ENCODE measurements around the gene ZNF683. TPM values are rescaled to one million over a fixed set of nuclear protein-coding genes. Genes with fewer than 3 reads are reported as not detected.
"Not testable (repeated sequence)": the region's sequence is repeated elsewhere in the genome, so short reads cannot be mapped to it uniquely, and the experiment has no call there.

ZNF683 gene
- total RNA-seq, 3 donors from 2014 or later, result 0.48 to 0.59 TPM; not detected in 1

- H3K9me3 ChIP-seq, result no peaks in the 10 kb centered on the region
- intact Hi-C loops (cut with DNase I; ENCODE audit: low total_unique reads), result no loop called here
- no peak overlapping the region for H3K27ac ChIP-seq
- TF ChIP-seq POLR2AphosphoS5 (IDR thresholded peaks at IDR 0.05), result no peak
- TF ChIP-seq CTCF (IDR thresholded peaks at IDR 0.05), result no peak
- no peak for TF ChIP-seq POLR2A (IDR thresholded peaks at IDR 0.05)
- H3K4me3 ChIP-seq, result no peak overlapping the region
- H3K27me3 ChIP-seq, result no peaks in the 10 kb centered on the region
- DNase-seq (ENCODE audit: low spot score in 2 of 2), result no peak
- H3K4me1 ChIP-seq, result no peaks in the 10 kb centered on the region
- H3K36me3 ChIP-seq, result no peaks in the 10 kb centered on the region
These were observed 3.5 kb upstream of the ZNF683 start for GRCh38 chr1:26376050-26376449.

- H3K27me3 ChIP-seq, result no peaks in the 10 kb centered on the region
- TF ChIP-seq CTCF (IDR thresholded peaks at IDR 0.05), result no peak
- no peak for TF ChIP-seq POLR2AphosphoS5 (IDR thresholded peaks at IDR 0.05)
- no peak for TF ChIP-seq POLR2A (IDR thresholded peaks at IDR 0.05)
- H3K36me3 ChIP-seq, result no peaks in the 10 kb centered on the region
- intact Hi-C loops (cut with DNase I; ENCODE audit: low total_unique reads), result no loop called here
- no peak overlapping the region for H3K4me3 ChIP-seq
- H3K27ac ChIP-seq, result no peak overlapping the region
- no peaks in the 10 kb centered on the region for H3K4me1 ChIP-seq
- no peak for DNase-seq (ENCODE audit: low spot score in 2 of 2)
- no peaks in the 10 kb centered on the region for H3K9me3 ChIP-seq
These were observed 2.5 kb upstream of the ZNF683 start for GRCh38 chr1:26375081-26375480.

- H3K36me3 ChIP-seq; H3K27ac ChIP-seq; H3K4me1 ChIP-seq; H3K9me3 ChIP-seq; H3K4me3 ChIP-seq; DNase-seq (ENCODE audit: low spot score in 2 of 2); H3K27me3 ChIP-seq: not testable (repeated sequence)
- intact Hi-C loops (cut with DNase I; ENCODE audit: low total_unique reads), result loop anchor here (5.0 kb wide), 1 partner anchor 1148 kb away; no protein-coding TSS in a partner anchor
These were observed 1.8 kb upstream of the ZNF683 start for GRCh38 chr1:26374361-26374760.

- no peak for DNase-seq (ENCODE audit: low spot score in 2 of 2)
- H3K9me3 ChIP-seq, result no peaks in the 10 kb centered on the region
- no peak overlapping the region for H3K4me3 ChIP-seq
- H3K4me1 ChIP-seq, result no peaks in the 10 kb centered on the region
- TF ChIP-seq POLR2AphosphoS5 (IDR thresholded peaks at IDR 0.05), result no peak
- TF ChIP-seq POLR2A (IDR thresholded peaks at IDR 0.05), result no peak
- no peak for TF ChIP-seq CTCF (IDR thresholded peaks at IDR 0.05)
- no peak overlapping the region for H3K27ac ChIP-seq
- intact Hi-C loops (cut with DNase I; ENCODE audit: low total_unique reads), result loop anchor here (5.0 kb wide), 1 partner anchor 1149 kb away; no protein-coding TSS in a partner anchor
- no peaks in the 10 kb centered on the region for H3K36me3 ChIP-seq
- no peaks in the 10 kb centered on the region for H3K27me3 ChIP-seq
These were observed 1.2 kb upstream of the ZNF683 start for GRCh38 chr1:26373789-26374188.

- H3K27ac ChIP-seq, result no peak overlapping the region
- H3K4me1 ChIP-seq, result no peaks in the 10 kb centered on the region
- intact Hi-C loops (cut with DNase I; ENCODE audit: low total_unique reads), result loop anchor here (5.0 kb wide), 1 partner anchor 1149 kb away; no protein-coding TSS in a partner anchor
- no peaks in the 10 kb centered on the region for H3K27me3 ChIP-seq
- H3K9me3 ChIP-seq, result no peaks in the 10 kb centered on the region
- no peak for TF ChIP-seq POLR2AphosphoS5 (IDR thresholded peaks at IDR 0.05)
- no peak for TF ChIP-seq POLR2A (IDR thresholded peaks at IDR 0.05)
- TF ChIP-seq CTCF (IDR thresholded peaks at IDR 0.05), result no peak
- no peaks in the 10 kb centered on the region for H3K36me3 ChIP-seq
- no peak overlapping the region for H3K4me3 ChIP-seq
- no peak for DNase-seq (ENCODE audit: low spot score in 2 of 2)
These were observed 731 bp upstream of the ZNF683 start for GRCh38 chr1:26373281-26373680.

- Histone ChIP-seq H3K4me1 (no peaks in the 10 kb centered on the region), H3K36me3 (no peaks in the 10 kb centered on the region), H3K9me3 (no peaks in the 10 kb centered on the region), H3K27me3 (no peaks in the 10 kb centered on the region), H3K4me3 (no peak overlapping the region), H3K27ac (no peak overlapping the region)
- DNase-seq (ENCODE audit: low spot score in 2 of 2), result no peak
- TF ChIP-seq POLR2AphosphoS5 (IDR thresholded peaks at IDR 0.05) (no peak), POLR2A (IDR thresholded peaks at IDR 0.05) (no peak), CTCF (IDR thresholded peaks at IDR 0.05) (no peak)
- intact Hi-C loops (cut with DNase I; ENCODE audit: low total_unique reads), result loop anchor here (5.0 kb wide), 1 partner anchor 1150 kb away; no protein-coding TSS in a partner anchor
These were observed 511 bp downstream of the ZNF683 start for GRCh38 chr1:26372039-26372438.
